Posterior vena cava (tissue), 2 donors: ENCODE measurements around the gene PTPRF. TPM values are rescaled to one million over a fixed set of nuclear protein-coding genes. Genes with fewer than 3 reads are reported as not detected.
"Not testable (repeated sequence)": the region's sequence is repeated elsewhere in the genome, so short reads cannot be mapped to it uniquely, and the experiment has no call there.

Source experiments
- DNase-seq: peaks from one replicate; pipeline ENCODE4 v3.0.0-alpha.2; 2020; ENCODE audit warnings: low spot score
- intact Hi-C, 2 donors: fragments of 100-400 bp; cut with DNase I; formaldehyde crosslinking; loops; one replicate each; pipeline versions ENCODE4 v1.14.1 to v1.14.2; 2022 to 2023
- total RNA-seq, 2 donors: library from RNA; stranded (reverse); fragmentation: NEBNext Ultra II Directional; extraction: Animal tissue kit (Norgen Biotek cat#: 25700); gene quantifications; one replicate each; pipeline ENCODE4 v1.2.1, GENCODE V29; 2021
- donor health status: DM: yes; HTN: yes; CAD: no.
- donor health status: DM: yes; HTN: yes; CAD: no.

PTPRF gene
- total RNA-seq, 2 donors from 2014 or later, result 59.0 to 68.3 TPM

DNA sequence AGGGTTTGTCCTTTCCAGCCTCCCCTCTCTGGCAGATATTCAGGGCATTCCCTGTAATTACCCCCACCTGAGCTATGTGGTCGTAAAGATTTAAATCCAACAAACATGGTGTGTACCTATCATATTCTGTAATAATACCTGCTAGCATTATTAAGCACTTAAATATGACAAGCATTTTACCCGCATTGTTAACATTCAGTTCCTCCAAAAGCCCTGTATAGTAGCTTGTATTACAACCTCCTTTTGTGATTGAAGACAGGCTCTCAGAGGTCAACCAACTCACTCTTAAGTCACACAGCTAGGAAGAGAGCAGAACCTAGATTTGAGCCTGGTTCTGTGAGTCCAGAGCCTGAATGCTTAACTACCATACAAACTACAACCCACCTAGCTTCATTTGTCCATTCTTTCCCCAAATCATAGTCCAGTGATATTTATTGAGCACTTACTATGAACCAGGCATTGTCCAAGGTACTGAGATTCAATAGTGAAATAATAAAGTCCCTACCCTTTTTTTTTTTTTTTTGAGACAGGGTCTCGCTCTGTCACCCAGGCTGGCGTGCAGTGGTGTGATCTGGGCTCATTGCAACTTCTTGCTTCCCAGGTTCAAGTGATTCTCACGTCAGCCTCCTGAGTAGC is 105.4 kb downstream of the PTPRF start:
- DNase-seq, result no peak
- intact Hi-C loops, result no loop called here

DNA sequence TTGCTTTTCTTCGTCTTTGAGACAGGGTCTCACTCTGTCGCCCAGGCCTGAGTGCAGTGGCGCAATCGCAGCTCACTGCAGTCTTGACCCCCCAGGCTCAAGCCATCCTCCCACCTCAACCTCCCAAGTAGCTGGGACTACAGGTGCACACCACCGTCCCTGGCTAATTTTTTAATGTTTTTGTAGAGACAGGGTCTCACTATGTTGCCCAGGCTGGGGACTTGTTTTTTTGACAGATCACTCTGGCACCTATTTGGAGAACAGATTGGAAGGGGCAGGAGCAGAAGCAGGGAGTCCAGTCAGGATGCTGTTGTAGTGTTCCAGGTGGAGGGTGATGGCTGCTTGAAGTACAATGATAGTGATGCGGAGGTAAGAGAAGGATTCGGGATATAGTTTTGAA is 106.6 kb downstream of the PTPRF start:
- peak; percentile 43 for DNase-seq
- intact Hi-C loops, result no loop called here

- not testable (repeated sequence) for DNase-seq
Observed at GRCh38 chr1:43638381-43638780, 107.7 kb downstream of the PTPRF start.

DNA sequence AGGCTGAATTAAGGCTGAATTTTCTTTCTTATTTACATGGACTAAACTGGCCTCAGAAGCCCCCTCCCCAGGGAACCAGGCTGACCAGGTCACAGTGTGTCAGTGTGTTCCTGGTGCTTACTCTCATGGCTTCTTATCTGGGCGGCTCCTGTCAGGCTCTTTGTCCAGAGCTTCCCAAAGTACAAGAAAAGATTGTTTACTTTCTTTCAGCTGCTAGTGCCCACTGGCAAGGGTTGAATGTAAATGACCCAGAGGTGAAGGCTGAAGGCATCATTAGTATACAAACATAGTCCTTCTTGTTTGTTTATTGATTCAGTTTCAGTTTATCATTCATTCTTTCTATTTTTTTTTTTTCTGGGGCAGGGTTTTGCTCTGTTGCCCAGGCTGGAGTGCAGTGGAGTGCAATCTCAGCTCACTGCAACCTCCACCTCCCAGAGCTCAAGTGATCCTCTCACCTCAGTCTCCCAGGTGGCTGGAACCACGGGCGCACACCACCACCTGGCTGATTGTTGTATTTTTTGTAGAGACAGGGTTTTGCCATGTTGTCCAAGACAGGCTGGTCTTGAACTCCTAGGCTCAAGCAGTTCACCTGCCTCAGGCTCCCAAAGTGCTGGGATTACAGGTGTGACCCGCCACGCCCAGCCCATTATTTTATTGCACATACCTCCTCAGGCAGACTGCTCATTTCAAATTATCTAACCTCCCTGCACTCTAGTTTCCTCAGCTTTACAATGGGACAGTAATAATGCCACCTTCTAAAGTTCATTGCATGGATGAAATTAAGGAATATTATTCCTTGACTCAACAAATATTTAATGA is 109.5 kb downstream of the PTPRF start:
- DNase-seq, result peak; percentile 20
- intact Hi-C loops, result no loop called here

More at GRCh38 chr1:43638381-43638780, 107.7 kb downstream of the PTPRF start:
- intact Hi-C loops, result not testable (repeated sequence)

DNA sequence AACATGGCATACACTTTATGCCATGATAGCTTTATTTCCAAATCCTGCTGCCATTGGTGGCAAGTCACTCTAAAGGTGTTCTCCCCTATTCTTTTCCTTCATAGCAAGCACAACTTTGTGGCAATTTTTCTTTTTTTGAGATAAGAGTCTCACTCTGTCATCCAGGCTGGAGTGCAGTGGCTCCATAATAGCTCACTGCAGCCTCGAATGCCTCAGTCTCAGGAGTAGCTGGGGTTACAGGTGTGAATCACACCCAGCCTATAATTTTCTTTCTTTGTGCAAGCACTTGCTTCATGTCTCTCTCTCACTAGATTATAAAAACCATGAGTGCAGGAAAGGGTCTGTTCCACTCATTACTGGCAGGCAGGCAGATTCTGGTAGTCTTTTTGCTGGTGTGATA is 113.9 kb downstream of the PTPRF start:
- intact Hi-C loops, result no loop called here
- no peak for DNase-seq

GRCh38 chr1:43645461-43645860 is 114.8 kb downstream of the PTPRF start:
- intact Hi-C loops, result no loop called here

GRCh38 chr1:43647331-43647730 is 116.6 kb downstream of the PTPRF start:
- DNase-seq, result peak; percentile 55
- intact Hi-C loops, result not testable (repeated sequence)

More at GRCh38 chr1:43645461-43645860, 114.8 kb downstream of the PTPRF start:
- DNase-seq, result no peak

DNA sequence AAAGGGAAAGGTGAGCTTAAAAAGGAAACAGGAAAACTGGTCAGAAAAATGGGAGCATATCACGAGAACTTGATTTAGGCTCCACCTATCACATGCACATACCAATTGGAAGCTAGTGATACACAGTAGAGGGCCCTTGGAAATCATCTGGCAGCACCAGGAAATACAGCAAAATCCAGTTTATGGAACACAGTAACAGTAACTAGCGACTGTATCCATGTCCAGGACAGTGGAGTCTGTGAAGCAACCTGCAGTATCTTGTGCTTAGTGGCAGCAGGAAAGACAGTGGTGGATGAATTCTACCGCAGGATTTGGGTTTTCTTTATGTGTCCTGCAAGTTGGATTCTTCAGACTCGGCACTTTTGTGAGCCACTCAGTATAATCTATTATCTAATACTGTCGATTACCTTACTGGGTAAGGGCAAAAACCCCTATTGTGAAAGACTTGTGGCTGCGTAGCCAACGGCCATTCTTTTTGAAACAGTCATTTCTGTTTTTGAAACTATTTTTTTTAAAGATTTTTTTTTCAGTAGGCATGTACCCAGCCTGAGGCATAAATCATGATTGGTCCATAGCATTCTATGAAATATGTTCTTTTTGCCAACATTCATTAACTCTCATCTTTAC is 117.7 kb downstream of the PTPRF start:
- intact Hi-C loops, result no loop called here
- no peak for DNase-seq

DNA sequence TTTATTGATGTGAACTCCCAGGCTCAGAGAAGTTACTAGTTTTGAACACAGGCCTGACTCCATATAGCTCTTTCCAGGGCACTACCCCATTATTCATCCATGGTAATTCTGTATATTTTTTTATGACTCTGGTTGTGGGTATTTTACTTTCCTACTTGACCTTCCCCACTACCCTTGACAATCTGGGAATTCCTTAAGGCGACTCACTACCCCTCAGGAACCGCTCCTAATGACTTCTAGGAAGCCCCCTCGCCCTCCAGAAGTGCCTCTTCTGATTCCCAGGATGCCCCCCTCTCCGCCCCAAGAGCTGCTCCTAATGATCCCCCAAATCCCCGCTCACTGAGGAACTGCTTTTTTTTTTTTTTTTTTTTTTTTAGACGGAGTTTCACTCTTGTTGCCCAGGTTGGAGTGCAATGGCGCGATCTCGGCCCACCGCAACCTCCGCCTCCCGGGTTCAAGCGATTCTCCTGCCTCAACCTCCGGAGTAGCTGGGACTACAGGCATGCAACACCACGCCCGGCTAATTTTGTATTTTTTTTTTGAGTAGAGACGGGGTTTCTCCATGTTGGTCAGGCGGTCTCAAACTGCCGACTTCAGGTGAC is 118.3 kb downstream of the PTPRF start:
- intact Hi-C loops, result no loop called here
- peak; percentile 40 for DNase-seq

- intact Hi-C loops, result loop anchor here in 1 of 2 donors (5.0 kb wide), 1 partner anchor 108 kb away; no protein-coding TSS in a partner anchor
- peak; percentile 97 for DNase-seq
Observed at GRCh38 chr1:43650310-43651085, 119.8 kb downstream of the PTPRF start.

- intact Hi-C loops, result loop anchor here in 1 of 2 donors (5.0 kb wide), 1 partner anchor 109 kb away; no protein-coding TSS in a partner anchor
- no peak for DNase-seq
Observed at GRCh38 chr1:43651188-43651587, 120.5 kb downstream of the PTPRF start.

DNA sequence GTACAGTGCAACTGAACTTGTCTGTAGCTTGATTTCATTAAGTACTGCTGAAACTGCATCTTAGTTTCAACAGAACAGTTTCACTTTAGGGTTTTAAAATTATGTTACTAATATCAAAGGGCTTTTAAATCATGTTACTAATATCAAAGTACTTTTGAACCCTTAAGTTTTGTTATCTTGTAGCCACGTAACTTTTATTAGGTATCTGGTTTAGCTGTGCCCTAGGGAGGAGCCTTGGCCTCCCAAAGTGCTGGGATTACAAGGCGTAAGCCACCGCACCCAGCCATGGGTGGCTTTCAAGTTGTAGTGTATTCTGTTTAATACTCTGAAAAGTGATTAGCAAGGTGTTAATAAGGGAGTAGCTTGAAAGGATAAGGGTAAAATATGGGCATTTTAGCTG is 121.2 kb downstream of the PTPRF start:
- intact Hi-C loops, result loop anchor here in 1 of 2 donors (5.0 kb wide), 1 partner anchor 110 kb away; no protein-coding TSS in a partner anchor
- DNase-seq, result peak; percentile 38

DNA sequence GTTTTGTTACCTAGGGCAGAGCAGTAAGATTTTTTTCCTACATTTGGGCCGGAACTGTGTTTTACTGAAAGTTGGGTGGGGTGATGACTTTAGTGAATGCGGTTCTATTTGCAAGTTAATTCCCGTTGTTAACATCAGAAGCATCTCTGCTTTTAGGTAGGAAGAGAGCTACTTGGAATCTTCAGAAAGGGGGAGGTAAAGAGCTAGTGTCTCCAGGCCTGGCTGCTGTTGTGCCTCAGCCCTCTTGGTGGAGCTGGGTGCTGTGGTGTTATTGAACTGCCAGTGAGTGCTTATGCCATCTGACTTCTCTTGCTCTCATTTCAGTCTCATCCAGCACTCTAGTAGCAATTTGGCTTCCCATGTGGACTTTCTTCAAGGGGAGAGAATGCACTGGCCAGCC is 122.7 kb downstream of the PTPRF start:
- peak; percentile 9 for DNase-seq

DNA sequence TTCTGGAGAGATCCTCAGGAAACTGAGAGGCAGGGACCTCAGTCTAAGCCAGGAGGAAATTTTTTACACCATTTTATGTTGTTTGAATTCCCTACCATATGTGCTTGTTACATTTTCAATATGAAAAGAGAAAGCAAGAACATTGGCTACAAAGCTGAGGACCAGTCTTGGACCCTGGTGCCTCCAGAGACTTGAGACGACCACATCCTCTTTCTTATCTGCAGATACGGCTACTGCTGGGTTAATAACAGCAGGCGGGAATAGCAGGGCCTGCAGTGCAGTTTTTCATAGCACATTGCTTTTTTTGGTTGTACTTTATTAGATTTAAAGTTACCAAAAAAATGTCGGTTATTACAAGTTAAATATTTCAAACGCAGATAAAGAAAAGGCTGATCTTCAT is 123.2 kb downstream of the PTPRF start:
- intact Hi-C loops, result loop anchor here in 1 of 2 donors (5.0 kb wide), 1 partner anchor 112 kb away; no protein-coding TSS in a partner anchor
- no peak for DNase-seq

More for the DNA sequence above, 122.7 kb downstream of the PTPRF start:
- intact Hi-C loops, result loop anchor here in 1 of 2 donors (5.0 kb wide), 1 partner anchor 111 kb away; no protein-coding TSS in a partner anchor

GRCh38 chr1:43655953-43656352 is 125.3 kb downstream of the PTPRF start:
- no peak for DNase-seq
- intact Hi-C loops, result no loop called here

DNA sequence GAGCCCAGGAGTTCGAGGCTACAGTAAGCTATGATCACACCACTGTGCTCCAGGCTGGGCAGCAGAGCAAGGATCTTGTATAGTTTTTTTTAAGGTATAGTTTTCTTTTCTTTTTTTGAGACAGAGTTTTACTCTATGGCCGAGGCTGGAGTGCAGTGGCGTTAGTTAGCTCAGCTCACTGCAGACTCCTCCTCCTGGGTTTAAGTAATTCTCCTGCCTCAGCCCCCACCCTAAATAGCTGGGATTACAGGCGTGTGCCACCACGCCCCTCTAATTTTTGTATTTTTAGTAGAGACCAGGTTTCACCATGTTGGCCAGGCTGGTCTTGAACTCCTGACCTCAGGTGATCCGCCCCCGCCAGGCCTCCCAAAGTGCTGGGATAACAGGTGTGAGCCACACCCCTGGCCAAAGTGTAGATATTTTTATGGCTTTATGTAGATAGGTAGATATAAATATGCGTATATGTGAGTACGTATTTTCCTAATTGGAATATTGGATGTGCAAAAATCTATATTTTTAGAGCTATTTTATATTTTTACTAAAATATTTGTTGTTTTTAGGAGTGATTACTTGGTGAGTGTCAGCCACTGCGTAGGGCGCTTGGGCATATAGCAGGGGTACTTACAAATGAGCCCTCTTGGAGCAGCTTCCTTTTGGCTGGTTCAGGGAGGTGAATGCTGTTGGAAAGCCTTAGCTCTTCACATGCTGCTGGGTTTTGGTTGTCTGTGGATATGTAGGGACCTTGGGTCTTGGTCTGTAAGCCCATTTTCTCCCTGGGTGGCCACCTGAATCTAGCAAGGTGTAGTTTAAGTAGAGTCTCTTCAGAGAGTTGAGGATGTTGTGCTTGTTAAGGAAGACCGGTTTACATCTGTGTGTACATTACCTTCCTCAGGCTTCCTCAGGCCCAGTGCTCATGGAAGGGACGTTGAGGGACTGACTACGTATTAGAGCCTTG is 128.8 kb downstream of the PTPRF start:
- no peak for DNase-seq
- intact Hi-C loops, result no loop called here

DNA sequence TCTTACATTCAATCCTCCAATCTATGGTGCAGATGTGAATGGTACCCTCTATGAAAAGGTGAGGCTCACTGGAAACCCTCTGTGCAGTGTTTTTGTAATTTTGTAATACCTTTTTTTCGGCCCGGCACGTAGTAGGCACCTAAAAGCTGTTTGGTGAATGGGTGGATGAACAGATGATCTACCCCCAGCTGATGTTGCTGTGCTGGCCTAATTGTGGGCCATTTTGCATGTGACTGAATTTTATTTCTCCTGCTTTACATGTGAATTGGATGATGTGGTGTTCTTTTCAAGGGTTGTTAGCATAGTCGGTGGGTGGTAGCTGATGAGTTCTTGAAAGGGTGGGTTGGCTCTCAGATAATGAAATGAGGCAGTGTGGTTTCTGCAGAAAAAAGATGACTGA is 129.7 kb downstream of the PTPRF start:
- no peak for DNase-seq
- intact Hi-C loops, result no loop called here

GRCh38 chr1:43664369-43664768 is 133.7 kb downstream of the PTPRF start:
- intact Hi-C loops, result no loop called here
- DNase-seq, result no peak
